HG02588 (cell line): ENCODE results near the gene TRAK1.

ENCODE experiments used
- ATAC-seq: cut with Tn5 transposase; IDR thresholded peaks from one replicate; pipeline ENCODE4 v1.9.1; 2021; ENCODE audit warnings: mild to moderate bottlenecking, moderate library complexity; ENCODE audit not compliant: unreplicated experiment

Gene TRAK1

DNA sequence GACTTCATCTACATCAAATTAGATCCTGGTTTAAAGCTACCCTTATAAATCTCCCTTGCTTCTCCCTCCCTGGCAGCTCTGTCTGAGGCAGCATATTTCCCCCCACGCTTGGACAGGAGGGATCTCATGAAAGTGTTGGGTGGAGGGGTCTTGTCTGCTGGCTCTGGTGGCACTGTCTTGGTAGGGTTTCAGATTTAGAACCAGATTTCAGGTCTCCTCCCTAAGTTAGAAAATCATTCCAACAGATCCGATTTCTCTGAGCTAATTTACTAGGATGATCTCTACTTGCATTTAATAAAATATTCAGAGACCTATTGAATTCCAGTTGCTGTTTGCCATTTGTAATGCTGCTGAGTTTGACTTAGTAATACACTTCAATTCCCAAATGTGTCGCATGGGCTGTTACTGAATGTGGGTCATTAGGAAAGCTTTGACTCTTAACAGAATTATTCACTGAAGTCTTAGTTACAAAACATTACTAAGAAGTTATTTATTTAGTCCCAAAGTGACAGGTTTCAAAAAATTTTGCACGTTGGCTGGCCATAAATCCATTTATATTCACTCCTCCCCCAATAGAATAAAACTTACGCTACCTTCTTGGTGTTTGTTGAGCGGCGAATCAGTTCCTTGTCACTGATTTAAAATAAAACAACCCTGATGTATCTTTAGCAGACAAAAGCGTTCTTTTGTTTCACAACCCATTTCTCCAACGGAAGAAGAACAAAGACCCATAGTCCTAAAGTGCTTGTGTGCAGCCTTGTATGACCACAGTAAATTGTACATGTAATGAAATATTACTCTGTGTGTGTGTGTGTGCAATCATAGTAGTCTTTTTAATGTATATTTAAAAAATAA, 84.5 kb downstream of the TRAK1 start:
- no peak for ATAC-seq

- ATAC-seq, result no peak
These were observed 85.3 kb downstream of the TRAK1 start for GRCh38 chr3:42176242-42177034.

- no peak for ATAC-seq
These were observed 86.1 kb downstream of the TRAK1 start for GRCh38 chr3:42177068-42177800.

GRCh38 chr3:42177801-42178150, 86.6 kb downstream of the TRAK1 start:
- ATAC-seq, result no peak

GRCh38 chr3:42179110-42179725, 88.1 kb downstream of the TRAK1 start:
- ATAC-seq, result no peak

- no peak for ATAC-seq
These were observed 89.7 kb downstream of the TRAK1 start for GRCh38 chr3:42180901-42181300.

- ATAC-seq, result no peak
These were observed 91.4 kb downstream of the TRAK1 start for GRCh38 chr3:42182555-42182954.

- no peak for ATAC-seq
These were observed 93.0 kb downstream of the TRAK1 start for GRCh38 chr3:42183991-42184632.

DNA sequence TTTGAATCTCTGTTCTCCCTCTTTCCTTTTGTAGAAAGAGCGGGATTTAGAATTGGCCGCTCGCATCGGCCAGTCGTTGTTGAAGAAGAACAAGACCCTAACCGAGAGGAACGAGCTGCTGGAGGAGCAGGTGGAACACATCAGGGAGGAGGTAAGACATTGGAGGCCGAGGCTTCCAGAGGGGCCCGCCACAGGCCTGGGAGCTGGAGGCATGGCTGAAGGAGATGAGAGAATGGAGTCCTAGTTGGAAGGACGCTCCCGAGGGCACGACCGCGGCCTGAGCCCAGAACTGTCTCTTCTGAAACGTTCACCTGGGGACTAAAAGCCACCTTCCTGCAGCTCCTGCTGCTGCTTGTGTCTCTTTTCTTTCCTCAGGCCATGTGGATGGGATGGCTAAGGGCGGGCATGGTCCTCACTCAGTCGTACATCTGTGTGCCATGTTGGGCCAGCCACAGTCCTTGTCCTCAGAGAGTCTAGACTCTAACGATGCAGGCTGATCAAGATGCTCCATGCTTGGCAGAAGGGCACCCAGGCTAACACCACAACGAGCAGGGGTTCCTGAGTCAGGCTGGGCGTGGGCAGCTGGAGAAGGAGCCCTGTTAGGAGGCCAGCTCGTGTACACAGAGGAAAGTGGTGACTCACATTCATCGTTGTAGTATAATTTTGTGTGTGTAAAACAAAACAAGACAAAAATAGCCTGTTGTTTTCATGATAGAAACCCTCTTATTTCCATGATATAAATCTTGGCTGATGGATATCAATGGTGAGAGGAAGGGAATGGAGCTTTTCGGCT, 93.7 kb downstream of the TRAK1 start:
- no peak for ATAC-seq

- ATAC-seq, result no peak
These were observed 96.8 kb downstream of the TRAK1 start for GRCh38 chr3:42187936-42188335.

DNA sequence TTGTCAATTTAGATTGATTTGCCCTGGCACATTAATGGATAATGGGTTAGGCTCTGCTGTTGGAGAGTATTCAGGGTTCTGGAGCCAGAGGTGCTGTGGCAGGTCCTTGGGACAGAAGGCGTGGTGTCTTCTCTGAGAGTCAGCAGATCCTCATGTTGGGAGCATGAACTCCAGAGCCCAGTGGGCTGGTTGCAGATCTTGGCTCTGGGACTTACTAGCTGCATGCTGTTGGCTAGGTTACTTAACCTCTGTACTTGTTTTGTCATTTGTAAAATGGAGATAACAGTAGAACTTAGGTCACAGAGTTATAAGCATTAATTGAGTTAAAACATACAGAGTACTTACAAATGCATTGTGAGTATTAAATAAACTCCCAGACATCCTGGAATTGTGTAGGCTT, 97.2 kb downstream of the TRAK1 start:
- no peak for ATAC-seq

GRCh38 chr3:42189001-42189460, 97.9 kb downstream of the TRAK1 start:
- no peak for ATAC-seq

GRCh38 chr3:42189736-42190135, 98.6 kb downstream of the TRAK1 start:
- ATAC-seq, result no peak

DNA sequence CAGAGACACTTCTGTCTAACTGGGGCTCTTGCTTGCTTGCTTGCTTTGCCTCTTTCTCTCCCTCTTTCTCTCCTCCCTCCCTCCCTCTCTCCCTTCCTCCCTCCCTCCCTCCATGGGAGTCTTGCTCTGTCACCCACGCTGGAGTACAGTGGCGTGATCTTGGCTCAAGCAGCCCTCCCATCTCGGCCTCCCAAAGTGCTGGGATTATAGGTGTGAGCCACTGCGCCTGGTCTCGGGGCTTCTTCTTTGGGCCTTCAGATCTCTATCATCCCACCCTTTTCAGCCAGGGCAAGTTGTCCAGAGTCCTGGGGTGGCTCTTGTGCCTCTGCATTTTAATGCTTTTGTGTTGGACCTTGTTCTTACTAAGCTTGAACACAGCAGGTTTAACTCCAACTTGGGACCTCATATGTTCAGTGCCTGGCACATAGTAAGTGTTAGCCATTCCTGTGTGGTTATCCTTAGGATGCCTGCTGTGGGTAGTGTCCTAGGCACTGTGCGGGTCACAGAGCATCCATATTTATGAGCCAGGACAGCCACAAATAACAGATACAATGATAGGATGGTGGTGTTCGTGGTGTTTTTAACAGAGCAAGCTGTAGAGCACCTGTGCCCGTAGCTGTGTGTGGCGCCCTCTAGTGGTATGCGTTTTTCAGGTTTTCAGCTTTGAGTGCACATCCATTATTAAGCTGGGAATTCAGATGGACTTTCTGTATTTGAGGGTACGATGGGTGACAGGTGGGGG, 99.7 kb downstream of the TRAK1 start:
- ATAC-seq, result no peak

DNA sequence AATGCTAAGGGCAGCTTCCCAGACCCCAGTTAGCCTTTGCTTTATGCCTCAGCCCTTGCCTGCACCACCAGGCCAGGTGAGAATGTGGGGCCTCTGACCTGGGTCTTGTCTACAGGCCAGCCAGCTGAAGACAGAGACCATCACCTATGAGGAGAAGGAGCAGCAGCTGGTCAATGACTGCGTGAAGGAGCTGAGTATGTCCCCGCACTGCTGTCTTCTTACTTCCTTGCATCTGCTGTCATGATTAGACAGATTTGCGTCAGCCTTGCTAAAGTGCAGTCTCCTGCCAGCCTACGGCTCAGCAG, 100.2 kb downstream of the TRAK1 start:
- ATAC-seq, result no peak

DNA sequence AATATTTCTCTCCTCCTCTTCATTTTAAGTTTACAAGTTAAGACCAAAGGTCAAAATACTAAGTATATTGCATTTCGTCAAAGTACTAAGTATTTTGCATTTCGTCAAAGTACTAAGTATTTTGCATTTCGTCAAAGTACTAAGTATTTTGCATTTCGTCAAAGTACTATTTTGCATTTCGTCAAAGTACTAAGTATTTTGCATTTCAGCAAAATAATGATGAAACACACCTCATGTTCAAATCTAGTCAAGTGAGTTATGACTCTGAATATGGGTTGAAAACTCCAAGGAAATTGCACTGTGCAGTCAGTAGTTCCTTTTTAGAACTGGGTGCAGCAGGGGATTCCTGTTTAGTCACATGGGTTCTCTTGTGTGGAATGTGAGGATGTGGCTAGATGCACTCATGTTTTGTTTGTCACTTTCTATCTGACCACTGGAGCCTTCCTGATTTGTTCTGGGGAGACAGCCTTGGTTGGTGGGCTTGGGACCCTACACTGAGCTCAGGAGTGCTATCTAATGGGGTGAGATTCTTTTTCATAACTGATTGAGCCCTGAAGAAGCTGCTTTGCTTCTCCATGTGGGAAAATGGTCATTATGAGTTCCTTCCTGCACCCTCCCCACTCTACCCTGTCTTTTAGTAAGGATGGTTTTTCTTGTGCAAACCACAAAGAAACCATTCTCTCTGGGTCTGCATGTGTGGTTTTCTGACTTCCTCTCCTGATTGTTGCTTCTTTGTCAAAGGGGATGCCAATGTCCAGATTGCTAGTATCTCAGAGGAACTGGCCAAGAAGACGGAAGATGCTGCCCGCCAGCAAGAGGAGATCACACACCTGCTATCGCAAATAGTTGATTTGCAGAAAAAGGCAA, 101.4 kb downstream of the TRAK1 start:
- peak; percentile 57 for ATAC-seq

DNA sequence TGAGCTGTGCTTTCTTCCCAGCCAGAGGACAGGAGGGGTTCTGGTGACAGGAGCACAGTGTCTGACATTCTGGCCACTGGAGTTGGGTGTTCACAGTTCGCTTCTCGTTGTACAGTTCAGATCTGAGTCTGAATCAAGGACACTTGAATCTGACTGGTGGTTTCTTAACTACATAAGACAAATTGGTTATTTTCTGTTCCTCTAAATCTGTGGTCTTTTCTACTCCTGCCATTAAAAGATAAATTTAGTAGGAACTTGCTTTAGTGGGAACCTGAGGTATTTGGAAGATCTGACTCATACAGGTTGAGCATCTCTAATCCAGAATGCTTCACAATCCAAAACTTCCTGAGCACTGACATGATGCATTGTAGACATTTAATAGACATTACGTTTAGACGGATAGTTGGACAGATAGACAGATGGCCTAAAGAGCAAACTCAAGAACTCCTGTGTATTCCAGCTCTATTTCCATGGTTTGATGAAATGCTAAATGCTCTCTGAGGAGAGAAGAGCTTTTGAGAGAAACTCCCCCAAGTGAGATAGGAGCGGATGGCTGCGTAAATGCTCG, 103.9 kb downstream of the TRAK1 start:
- no peak for ATAC-seq

GRCh38 chr3:42195879-42196330, 104.7 kb downstream of the TRAK1 start:
- peak; percentile 68 for ATAC-seq
